Upper lobe of right lung (tissue), 1 donor: ENCODE results near the gene NUP50. TPM values are rescaled to one million over a fixed set of nuclear protein-coding genes. Genes with fewer than 3 reads are reported as not detected.

ENCODE experiments used
- ATAC-seq: fragments of 200-7000 bp; cut with Tn5 transposase; one replicate; pipeline ENCODE4 v1.9.1; 2020; ENCODE audit warnings: mild to moderate bottlenecking, moderate library complexity
- DNase-seq: peaks from one replicate; pipeline ENCODE4 v3.0.0-alpha.2; 2020
- H3K27ac ChIP-seq: fragments of 200-600 bp; one replicate; pipeline ENCODE4 v1.8.0; 2022
- H3K27me3 ChIP-seq: fragments of 200-600 bp; one replicate; pipeline ENCODE4 v1.8.0; 2022; ENCODE audit warnings: mild to moderate bottlenecking
- H3K36me3 ChIP-seq: fragments of 200-600 bp; one replicate; pipeline ENCODE4 v1.8.0; 2022
- H3K4me1 ChIP-seq: fragments of 200-600 bp; one replicate; pipeline ENCODE4 v1.8.0; 2022
- H3K4me3 ChIP-seq: fragments of 200-600 bp; one replicate; pipeline ENCODE4 v1.8.0; 2022; ENCODE audit warnings: mild to moderate bottlenecking
- H3K9me3 ChIP-seq: fragments of 200-600 bp; one replicate; pipeline ENCODE4 v1.8.0; 2022
- CTCF ChIP-seq: fragments of 200-600 bp; IDR thresholded peaks from one replicate; pipeline ENCODE4 v1.8.0; 2022; ENCODE audit warnings: antibody characterized with exemption
- intact Hi-C: fragments of 100-400 bp; cut with DNase I; formaldehyde crosslinking; loops from one replicate; pipeline ENCODE4 v1.11.0; 2022
- total RNA-seq: library from RNA; stranded (reverse); fragmentation: NEBNext Ultra II Directional; extraction: Animal tissue kit (Norgen Biotek cat#: 25700); gene quantifications from one replicate; pipeline ENCODE4 v1.2.1, GENCODE V29; 2021
- donor health status: DM: no; HTN: yes; CAD: no; lungs with severe emphysema.

The NUP50 gene
- total RNA-seq, 1 donor from 2014 or later = 51.5 TPM

GRCh38 chr22:45200860-45201511 lies 37.3 kb downstream of the NUP50 start:
- Histone ChIP-seq H3K4me1 (no peaks in the 10 kb centered on the region), H3K36me3 (peaks cover 66% of the 10 kb centered on the region), H3K27me3 (no peaks in the 10 kb centered on the region), H3K4me3 (no peak overlapping the region), H3K9me3 (no peaks in the 10 kb centered on the region), H3K27ac (no peak overlapping the region)
- TF ChIP-seq CTCF = no peak
- intact Hi-C loops = no loop called here
- DNase-seq (no peak), ATAC-seq (no peak)

- Histone ChIP-seq H3K36me3 (peaks cover 61% of the 10 kb centered on the region), H3K27ac (no peak overlapping the region), H3K9me3 (no peaks in the 10 kb centered on the region), H3K4me3 (no peak overlapping the region), H3K4me1 (no peaks in the 10 kb centered on the region), H3K27me3 (no peaks in the 10 kb centered on the region)
- TF ChIP-seq CTCF = no peak
- ATAC-seq (peak; percentile 4), DNase-seq (no peak)
- intact Hi-C loops = no loop called here
Measured at GRCh38 chr22:45201678-45202332, 38.1 kb downstream of the NUP50 start.

GRCh38 chr22:45202333-45203149 lies 38.8 kb downstream of the NUP50 start:
- DNase-seq (no peak), ATAC-seq (no peak)
- no peak overlapping the region for H3K27ac ChIP-seq
- peaks cover 54% of the 10 kb centered on the region for H3K36me3 ChIP-seq
- intact Hi-C loops = no loop called here
- H3K27me3 ChIP-seq = no peaks in the 10 kb centered on the region
- no peaks in the 10 kb centered on the region for H3K4me1 ChIP-seq
- H3K4me3 ChIP-seq = no peak overlapping the region
- TF ChIP-seq CTCF = no peak
- H3K9me3 ChIP-seq = no peaks in the 10 kb centered on the region

GRCh38 chr22:45203150-45203951 lies 39.6 kb downstream of the NUP50 start:
- ATAC-seq = no peak
- no peaks in the 10 kb centered on the region for H3K4me1 ChIP-seq
- no peak overlapping the region for H3K4me3 ChIP-seq
- no peaks in the 10 kb centered on the region for H3K27me3 ChIP-seq
- H3K27ac ChIP-seq = no peak overlapping the region
- no peak for DNase-seq
- H3K9me3 ChIP-seq = no peaks in the 10 kb centered on the region
- H3K36me3 ChIP-seq = peaks cover 47% of the 10 kb centered on the region
- intact Hi-C loops = no loop called here
- TF ChIP-seq CTCF = no peak

- no peak for DNase-seq
- intact Hi-C loops = no loop called here
- no peak for TF ChIP-seq CTCF
- no peaks in the 10 kb centered on the region for H3K4me1 ChIP-seq
- H3K4me3 ChIP-seq = no peak overlapping the region
- no peak for ATAC-seq
- no peaks in the 10 kb centered on the region for H3K27me3 ChIP-seq
- H3K36me3 ChIP-seq = peaks cover 41% of the 10 kb centered on the region
- H3K27ac ChIP-seq = no peak overlapping the region
- no peaks in the 10 kb centered on the region for H3K9me3 ChIP-seq
Measured at GRCh38 chr22:45204241-45204640, 40.5 kb downstream of the NUP50 start.
